Activated CD8-positive, alpha-beta memory T cell treated with anti-CD3 and anti-CD28 coated beads for 24 hours (primary cell): ENCODE measurements around the gene IGFBP3.

Experiments used
- DNase-seq: peaks from one replicate; pipeline ENCODE4 v3.0.0-alpha.2; 2020

The IGFBP3 gene

DNA sequence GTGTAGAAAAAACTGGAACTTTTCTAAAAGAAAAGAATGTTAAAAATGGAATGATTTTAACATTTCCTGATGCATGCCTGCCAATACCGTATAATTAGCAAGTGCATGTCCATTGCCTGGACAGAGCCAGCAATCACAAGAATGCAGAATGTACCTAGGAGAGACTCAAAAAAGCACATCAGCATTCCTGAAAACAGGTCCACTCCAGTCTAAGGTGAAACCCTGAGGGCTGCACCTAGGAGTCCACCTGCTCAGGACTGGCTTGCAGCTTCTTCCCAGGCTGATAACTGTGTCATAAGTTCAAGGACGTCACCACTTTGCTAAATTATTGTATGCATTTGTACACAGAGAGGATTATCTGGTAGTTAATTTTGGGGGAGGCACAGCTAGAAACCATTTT, 53.6 kb downstream of the IGFBP3 start:
- no peak for DNase-seq

DNA sequence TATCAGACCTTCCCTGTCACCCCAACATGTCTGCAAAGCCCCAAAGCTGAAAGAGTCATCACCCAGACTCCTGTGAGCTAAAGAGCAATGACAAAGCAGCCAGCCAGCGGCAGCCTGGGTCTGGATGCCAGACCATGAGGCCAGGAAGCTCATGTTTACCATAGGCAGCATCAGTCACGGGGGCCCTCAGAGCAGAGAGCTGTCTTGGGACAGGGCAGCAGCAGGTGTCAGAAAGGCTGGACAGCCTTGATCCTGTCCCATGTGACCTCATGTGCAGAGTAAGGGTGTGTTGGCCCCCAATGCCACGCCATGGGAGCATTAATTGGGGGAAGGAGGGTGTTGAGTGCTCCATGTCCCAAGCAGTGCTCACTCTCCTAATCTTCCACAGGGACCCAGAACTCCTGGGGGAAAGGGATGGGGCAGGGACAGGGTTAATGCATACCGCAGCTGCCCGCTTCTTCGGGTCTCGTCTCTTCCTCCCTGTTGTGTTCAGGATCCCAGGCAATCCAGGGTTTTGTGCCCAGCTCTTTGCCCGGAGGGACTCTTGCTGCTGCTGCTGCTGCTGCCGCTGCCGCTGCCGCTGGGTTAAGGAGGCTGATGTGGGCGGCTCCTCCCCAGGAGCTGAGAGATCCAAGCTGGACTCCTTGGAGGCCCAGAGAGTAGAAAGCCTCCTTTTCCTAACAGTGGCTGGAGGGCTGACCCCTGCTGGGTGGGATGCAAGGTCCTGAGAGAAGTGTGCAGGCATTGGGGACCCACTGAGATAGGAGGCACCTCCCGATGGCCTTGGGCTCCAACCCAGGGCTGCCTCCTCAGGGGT, 55.3 kb downstream of the IGFBP3 start:
- DNase-seq: no peak

DNA sequence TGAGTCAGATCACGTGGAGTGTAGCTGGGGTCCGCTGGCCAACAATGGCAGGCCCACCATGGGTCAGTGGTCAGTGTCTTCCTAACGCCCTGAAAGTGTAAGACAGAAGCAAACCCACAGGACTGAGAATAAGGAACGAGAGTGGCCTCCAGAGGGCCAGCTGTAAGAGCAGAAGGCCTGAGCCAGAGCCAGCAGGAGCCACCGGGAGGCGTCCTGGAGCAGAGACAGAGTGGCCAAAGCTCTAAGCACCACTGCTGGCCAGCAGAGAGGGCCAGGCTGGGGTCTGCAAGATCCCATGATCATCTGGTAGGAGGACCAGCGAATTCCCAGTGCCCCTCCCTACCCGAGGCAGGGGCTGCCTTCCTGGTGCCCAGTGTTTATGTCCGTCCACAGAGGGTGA, 57.4 kb downstream of the IGFBP3 start:
- no peak for DNase-seq
